HG03558 (cell line): Measurements from ENCODE around the gene RRP1B.
"Not testable (repeated sequence)": the region's sequence is repeated elsewhere in the genome, so short reads cannot be mapped to it uniquely, and the experiment has no call there.

Experiments
- ATAC-seq: cut with Tn5 transposase; IDR thresholded peaks from one replicate; pipeline ENCODE4 v1.9.1; 2021; ENCODE audit warnings: moderate number of reproducible peaks; ENCODE audit not compliant: unreplicated experiment; ENCODE audit errors: extremely low read depth

Gene RRP1B

GRCh38 chr21:43694437-43695079, 35.2 kb downstream of the RRP1B start:
- no peak for ATAC-seq

GRCh38 chr21:43696214-43696613, 36.9 kb downstream of the RRP1B start:
- no peak for ATAC-seq

- ATAC-seq: no peak
Observed at GRCh38 chr21:43697758-43698643, 38.6 kb downstream of the RRP1B start.

GRCh38 chr21:43699492-43699777, 40.1 kb downstream of the RRP1B start:
- ATAC-seq: not testable (repeated sequence)

GRCh38 chr21:43699933-43700599, 40.7 kb downstream of the RRP1B start:
- no peak for ATAC-seq

GRCh38 chr21:43701936-43702784, 42.8 kb downstream of the RRP1B start:
- no peak for ATAC-seq

GRCh38 chr21:43702785-43703034, 43.4 kb downstream of the RRP1B start:
- ATAC-seq: no peak

- no peak for ATAC-seq
Observed at GRCh38 chr21:43703035-43703880, 43.9 kb downstream of the RRP1B start.

- no peak for ATAC-seq
Observed at GRCh38 chr21:43707462-43707861, 48.1 kb downstream of the RRP1B start.

- ATAC-seq: no peak
Observed at GRCh38 chr21:43708745-43709381, 49.5 kb downstream of the RRP1B start.

- no peak for ATAC-seq
Observed at GRCh38 chr21:43712268-43712942, 53.0 kb downstream of the RRP1B start.

- ATAC-seq: not testable (repeated sequence)
Observed at GRCh38 chr21:43713123-43713522, 53.8 kb downstream of the RRP1B start.

- ATAC-seq: no peak
Observed at GRCh38 chr21:43716376-43717165, 57.2 kb downstream of the RRP1B start.

- no peak for ATAC-seq
Observed at GRCh38 chr21:43717166-43717853, 58.0 kb downstream of the RRP1B start.

- ATAC-seq: no peak
Observed at GRCh38 chr21:43717967-43718871, 58.9 kb downstream of the RRP1B start.
